ENCODE data around the gene SRP19. TPM values are rescaled to one million over a fixed set of nuclear protein-coding genes. Genes with fewer than 3 reads are reported as not detected.

The SRP19 gene
- total and polyA plus RNA-seq, 5 donors from 2014 or later: 41.0 to 215 (median 173) TPM

DNA sequence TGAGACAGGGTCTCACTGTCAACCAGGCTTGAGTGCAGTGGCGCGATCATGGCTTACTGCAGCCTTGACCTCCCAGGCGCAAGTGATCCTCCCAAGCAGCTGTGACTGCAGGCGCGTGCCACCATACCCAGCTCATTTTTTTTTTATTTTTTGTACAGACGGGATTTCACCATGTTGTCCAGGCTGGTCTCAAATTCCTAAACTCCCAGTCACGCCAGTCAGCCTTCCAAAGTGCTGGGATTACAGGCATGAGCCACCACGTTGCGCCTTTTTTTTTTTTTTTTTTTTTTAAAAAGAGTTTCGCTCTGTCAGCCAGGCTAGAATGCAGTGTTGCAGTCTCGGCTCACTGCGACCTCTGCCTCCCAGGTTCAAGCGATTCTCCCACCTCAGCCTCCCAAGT is 27.1 kb upstream of the SRP19 start:
- Mint-ChIP-seq H3K4me3 (no peak overlapping the region), H3K9me3 (no peaks in the 10 kb centered on the region), H3K36me3 (peaks cover 39% of the 10 kb centered on the region), H3K27me3 (no peaks in the 10 kb centered on the region), H3K4me1 (peaks cover 0 to 10% (median 3%) of the 10 kb centered on the region in 4 donors), H3K27ac (no peak overlapping the region)
- ATAC-seq (ENCODE audit: low read depth in 2 of 2): no peak
- H3K27me3 ChIP-seq (ENCODE audit: control insufficient read depth, insufficient read depth, low read length): no peaks in the 10 kb centered on the region
- no peak for DNase-seq
- H3K27ac ChIP-seq (ENCODE audit: insufficient read depth, low read length, poor library complexity, severe bottlenecking): no peak overlapping the region
- H3K4me1 ChIP-seq (ENCODE audit: control insufficient read depth, insufficient read depth, low read length, poor library complexity, severe bottlenecking): no peaks in the 10 kb centered on the region
- no peaks in the 10 kb centered on the region for H3K9me3 ChIP-seq (ENCODE audit: control insufficient read depth in 2 of 2, low read length in 2 of 2)
- H3K36me3 ChIP-seq (ENCODE audit: control insufficient read depth, insufficient read depth, low read length): peaks cover 38% of the 10 kb centered on the region
- no peak overlapping the region for H3K4me3 ChIP-seq (ENCODE audit: low read depth, low read length)

DNA sequence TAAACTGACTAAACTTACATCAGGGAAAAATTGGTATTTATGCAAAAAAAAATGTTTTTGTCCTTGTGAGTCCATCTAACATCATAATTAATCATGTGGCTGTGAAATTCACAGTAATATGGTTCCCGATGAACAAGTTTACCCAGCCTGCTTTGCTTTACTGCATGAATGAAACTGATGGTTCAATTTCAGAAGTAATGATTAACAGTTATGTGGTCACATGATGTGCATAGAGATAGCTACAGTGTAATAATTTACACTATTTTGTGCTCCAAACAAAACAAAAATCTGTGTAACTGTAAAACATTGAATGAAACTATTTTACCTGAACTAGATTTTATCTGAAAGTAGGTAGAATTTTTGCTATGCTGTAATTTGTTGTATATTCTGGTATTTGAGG is 16.6 kb upstream of the SRP19 start:
- Mint-ChIP-seq H3K27me3 (no peaks in the 10 kb centered on the region), H3K4me3 (no peak overlapping the region), H3K27ac (no peak overlapping the region), H3K4me1 (peaks cover 4 to 6% (median 5%) of the 10 kb centered on the region in 4 donors), H3K9me3 (no peaks in the 10 kb centered on the region), H3K36me3 (peaks cover 17% of the 10 kb centered on the region)
- H3K4me1 ChIP-seq (ENCODE audit: control insufficient read depth, insufficient read depth, low read length, poor library complexity, severe bottlenecking): no peaks in the 10 kb centered on the region
- no peaks in the 10 kb centered on the region for H3K9me3 ChIP-seq (ENCODE audit: control insufficient read depth in 2 of 2, low read length in 2 of 2)
- no peak overlapping the region for H3K27ac ChIP-seq (ENCODE audit: insufficient read depth, low read length, poor library complexity, severe bottlenecking)
- ATAC-seq (ENCODE audit: low read depth in 2 of 2) (no peak), DNase-seq (no peak)
- no peak overlapping the region for H3K4me3 ChIP-seq (ENCODE audit: low read depth, low read length)
- H3K36me3 ChIP-seq (ENCODE audit: control insufficient read depth, insufficient read depth, low read length): peaks cover 7% of the 10 kb centered on the region
- no peaks in the 10 kb centered on the region for H3K27me3 ChIP-seq (ENCODE audit: control insufficient read depth, insufficient read depth, low read length)

DNA sequence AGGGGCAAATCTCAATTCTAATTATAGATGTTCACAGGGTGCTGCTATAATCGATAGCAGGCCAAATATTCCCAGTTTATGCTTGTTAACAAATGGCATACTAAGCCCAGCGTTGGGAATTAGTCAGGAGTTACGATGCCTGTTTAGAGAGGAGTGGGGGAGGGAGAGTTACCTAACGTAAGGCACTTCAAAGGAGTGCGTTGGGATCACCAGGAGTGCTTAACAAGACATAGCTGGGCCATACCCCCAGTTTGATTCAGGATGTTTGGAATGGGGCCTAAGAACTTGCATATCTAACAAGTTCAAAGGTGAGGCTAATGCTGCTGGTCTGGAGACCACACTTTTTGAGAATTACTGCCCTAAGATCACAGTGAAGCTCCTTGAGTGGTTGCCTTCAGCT is 14.5 kb upstream of the SRP19 start:
- Histone ChIP-seq H3K9me3 (ENCODE audit: control insufficient read depth in 2 of 2, low read length in 2 of 2) (no peaks in the 10 kb centered on the region), H3K27me3 (ENCODE audit: control insufficient read depth, insufficient read depth, low read length) (no peaks in the 10 kb centered on the region), H3K4me1 (ENCODE audit: control insufficient read depth, insufficient read depth, low read length, poor library complexity, severe bottlenecking) (no peaks in the 10 kb centered on the region), H3K27ac (ENCODE audit: insufficient read depth, low read length, poor library complexity, severe bottlenecking) (no peak overlapping the region), H3K36me3 (ENCODE audit: control insufficient read depth, insufficient read depth, low read length) (peaks cover 2% of the 10 kb centered on the region), H3K4me3 (ENCODE audit: low read depth, low read length) (no peak overlapping the region)
- no peak for ATAC-seq (ENCODE audit: low read depth in 2 of 2)
- H3K27me3 Mint-ChIP-seq: no peaks in the 10 kb centered on the region
- H3K27ac Mint-ChIP-seq: peak overlapping the region in 1 of 3 donors; percentile 16
- no peaks in the 10 kb centered on the region for H3K9me3 Mint-ChIP-seq
- H3K4me3 Mint-ChIP-seq: no peak overlapping the region
- no peak for DNase-seq
- peaks cover 4% of the 10 kb centered on the region for H3K36me3 Mint-ChIP-seq
- H3K4me1 Mint-ChIP-seq: peaks cover 4 to 6% (median 5%) of the 10 kb centered on the region in 4 donors

DNA sequence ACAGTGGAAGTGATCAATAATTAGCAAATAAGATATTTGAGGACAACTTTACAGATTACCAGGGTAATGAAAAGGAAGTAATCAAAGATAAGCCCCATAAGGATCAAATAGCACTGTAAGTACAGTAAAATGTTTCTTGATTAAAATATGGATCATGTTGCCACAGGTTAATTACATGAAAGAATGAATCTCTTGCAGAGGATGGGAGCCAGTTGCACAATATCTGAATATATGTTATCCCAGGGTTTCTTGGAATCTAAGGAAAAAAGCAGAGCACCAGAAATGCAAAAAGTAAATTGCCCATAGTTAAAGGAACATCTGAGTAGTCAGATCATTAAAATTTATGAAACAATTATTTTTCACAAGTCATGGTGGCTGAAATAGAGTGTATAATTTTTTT is 13.8 kb upstream of the SRP19 start:
- DNase-seq: no peak
- H3K4me1 ChIP-seq (ENCODE audit: control insufficient read depth, insufficient read depth, low read length, poor library complexity, severe bottlenecking): no peaks in the 10 kb centered on the region
- no peak overlapping the region for H3K27ac ChIP-seq (ENCODE audit: insufficient read depth, low read length, poor library complexity, severe bottlenecking)
- H3K27me3 ChIP-seq (ENCODE audit: control insufficient read depth, insufficient read depth, low read length): no peaks in the 10 kb centered on the region
- no peak overlapping the region for H3K4me3 ChIP-seq (ENCODE audit: low read depth, low read length)
- Mint-ChIP-seq H3K27ac (no peak overlapping the region), H3K9me3 (no peaks in the 10 kb centered on the region), H3K27me3 (peaks cover under 1% of the 10 kb centered on the region), H3K4me3 (no peak overlapping the region), H3K4me1 (peaks cover 4 to 6% (median 5%) of the 10 kb centered on the region in 4 donors), H3K36me3 (no peaks in the 10 kb centered on the region)
- H3K9me3 ChIP-seq (ENCODE audit: control insufficient read depth in 2 of 2, low read length in 2 of 2): no peaks in the 10 kb centered on the region
- ATAC-seq (ENCODE audit: low read depth in 2 of 2): no peak
- H3K36me3 ChIP-seq (ENCODE audit: control insufficient read depth, insufficient read depth, low read length): peaks cover 2% of the 10 kb centered on the region

DNA sequence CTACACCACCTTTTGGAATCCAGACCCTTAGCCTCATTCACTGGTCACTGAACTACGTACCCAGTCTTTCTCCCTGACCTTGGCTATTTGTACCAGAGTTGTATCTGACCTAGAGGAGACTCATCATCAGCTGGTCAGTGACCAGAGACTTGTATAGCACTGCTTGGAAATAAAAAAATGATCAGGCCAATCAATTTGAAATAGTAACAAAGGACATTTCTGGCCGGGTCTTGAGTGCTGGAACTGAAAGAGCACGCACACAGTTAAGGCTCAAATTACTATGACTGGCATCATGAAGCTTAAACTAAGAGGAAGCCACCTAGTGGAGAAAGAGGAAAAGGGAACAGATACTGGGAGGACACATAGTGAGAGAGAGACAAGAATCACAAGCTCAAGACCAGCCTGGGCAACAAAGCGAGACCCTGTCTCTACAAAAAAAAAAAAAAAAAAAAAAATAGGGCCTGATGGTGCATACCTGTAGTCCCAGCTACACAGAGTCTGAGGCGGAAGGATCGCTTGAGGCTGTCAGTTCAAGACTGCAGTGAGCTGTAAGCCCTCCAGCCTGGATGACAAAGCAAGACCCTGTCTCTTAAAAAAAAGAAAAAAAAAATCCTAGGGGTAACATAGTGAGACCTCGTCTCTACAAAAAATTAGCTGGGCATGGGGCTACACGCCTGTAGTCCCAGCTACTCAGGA is 12.8 kb upstream of the SRP19 start:
- no peak overlapping the region for H3K27ac ChIP-seq (ENCODE audit: insufficient read depth, low read length, poor library complexity, severe bottlenecking)
- Mint-ChIP-seq H3K4me3 (no peak overlapping the region), H3K4me1 (peaks cover 4 to 6% (median 5%) of the 10 kb centered on the region in 4 donors), H3K36me3 (no peaks in the 10 kb centered on the region), H3K27me3 (peaks cover 4% of the 10 kb centered on the region), H3K9me3 (no peaks in the 10 kb centered on the region), H3K27ac (peak overlapping the region in 2 of 3 donors; percentile 0 to 48)
- DNase-seq (peak in 2 of 3 donors; percentile 45 to 75), ATAC-seq (ENCODE audit: low read depth in 2 of 2) (peak; percentile 93 to 96)
- H3K36me3 ChIP-seq (ENCODE audit: control insufficient read depth, insufficient read depth, low read length): no peaks in the 10 kb centered on the region
- H3K4me1 ChIP-seq (ENCODE audit: control insufficient read depth, insufficient read depth, low read length, poor library complexity, severe bottlenecking): no peaks in the 10 kb centered on the region
- peaks cover under 1% of the 10 kb centered on the region for H3K27me3 ChIP-seq (ENCODE audit: control insufficient read depth, insufficient read depth, low read length)
- no peaks in the 10 kb centered on the region for H3K9me3 ChIP-seq (ENCODE audit: control insufficient read depth in 2 of 2, low read length in 2 of 2)
- no peak overlapping the region for H3K4me3 ChIP-seq (ENCODE audit: low read depth, low read length)

DNA sequence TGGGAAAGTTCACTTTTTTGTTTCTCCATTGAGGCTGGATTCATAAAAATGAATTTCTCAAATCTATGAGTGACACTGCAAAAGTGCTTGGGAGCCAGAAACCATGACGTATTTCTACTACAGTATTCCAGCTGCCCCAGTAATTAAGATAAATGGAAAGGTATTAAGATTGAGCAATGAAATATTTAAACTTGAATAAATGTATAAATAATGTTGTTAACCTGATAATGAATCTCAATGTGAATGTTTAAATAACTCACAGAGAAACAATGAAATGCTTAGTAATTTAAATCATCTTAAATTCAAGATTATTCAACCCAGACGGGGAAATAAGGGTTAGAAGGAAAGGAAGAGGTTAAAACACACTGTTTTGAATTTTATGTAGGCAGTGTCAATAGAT is 11.2 kb upstream of the SRP19 start:
- Mint-ChIP-seq H3K36me3 (peaks cover 4% of the 10 kb centered on the region), H3K9me3 (peaks cover 2 to 12% (median 5%) of the 10 kb centered on the region in 7 donors), H3K4me1 (peaks cover 4 to 6% (median 5%) of the 10 kb centered on the region in 4 donors), H3K27ac (no peak overlapping the region), H3K4me3 (no peak overlapping the region), H3K27me3 (peaks cover 16% of the 10 kb centered on the region)
- Histone ChIP-seq H3K4me3 (ENCODE audit: low read depth, low read length) (no peak overlapping the region), H3K4me1 (ENCODE audit: control insufficient read depth, insufficient read depth, low read length, poor library complexity, severe bottlenecking) (no peaks in the 10 kb centered on the region), H3K9me3 (ENCODE audit: control insufficient read depth in 2 of 2, low read length in 2 of 2) (peaks cover 5 to 13% of the 10 kb centered on the region in 2 experiments), H3K27me3 (ENCODE audit: control insufficient read depth, insufficient read depth, low read length) (peaks cover 15% of the 10 kb centered on the region), H3K36me3 (ENCODE audit: control insufficient read depth, insufficient read depth, low read length) (no peaks in the 10 kb centered on the region), H3K27ac (ENCODE audit: insufficient read depth, low read length, poor library complexity, severe bottlenecking) (no peak overlapping the region)
- DNase-seq (no peak), ATAC-seq (ENCODE audit: low read depth in 2 of 2) (no peak)

DNA sequence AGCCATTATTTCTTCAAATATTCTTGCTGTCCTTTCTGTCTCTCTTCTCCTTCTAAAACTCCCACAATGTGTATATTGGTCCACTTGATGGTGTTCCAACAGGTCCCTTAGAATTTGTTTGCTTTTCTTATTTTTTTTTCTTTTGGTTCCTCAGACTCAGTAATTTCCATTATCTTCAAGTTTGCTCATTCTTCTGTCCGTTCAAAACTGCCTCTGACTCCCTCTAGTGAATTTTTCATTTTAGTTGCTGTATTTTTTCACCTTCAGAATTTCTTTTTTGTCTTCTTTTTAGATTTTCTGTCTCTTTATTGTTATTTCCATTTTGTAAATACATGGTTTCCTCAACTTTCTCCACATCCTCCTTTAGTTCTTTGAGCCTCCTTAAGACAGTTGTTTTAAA is 6.4 kb upstream of the SRP19 start:
- no peak overlapping the region for H3K27ac ChIP-seq (ENCODE audit: insufficient read depth, low read length, poor library complexity, severe bottlenecking)
- H3K4me3 Mint-ChIP-seq: no peak overlapping the region
- DNase-seq (no peak), ATAC-seq (ENCODE audit: low read depth in 2 of 2) (no peak)
- peaks cover 0 to 6% (median 0%) of the 10 kb centered on the region in 4 donors for H3K4me1 Mint-ChIP-seq
- H3K27me3 Mint-ChIP-seq: peaks cover 44% of the 10 kb centered on the region
- H3K4me3 ChIP-seq (ENCODE audit: low read depth, low read length): no peak overlapping the region
- peaks cover 9 to 14% of the 10 kb centered on the region in 2 experiments for H3K9me3 ChIP-seq (ENCODE audit: control insufficient read depth in 2 of 2, low read length in 2 of 2)
- no peaks in the 10 kb centered on the region for H3K4me1 ChIP-seq (ENCODE audit: control insufficient read depth, insufficient read depth, low read length, poor library complexity, severe bottlenecking)
- peaks cover 24% of the 10 kb centered on the region for H3K27me3 ChIP-seq (ENCODE audit: control insufficient read depth, insufficient read depth, low read length)
- peaks cover 3 to 14% (median 8%) of the 10 kb centered on the region in 7 donors for H3K9me3 Mint-ChIP-seq
- H3K36me3 ChIP-seq (ENCODE audit: control insufficient read depth, insufficient read depth, low read length): no peaks in the 10 kb centered on the region
- H3K36me3 Mint-ChIP-seq: peaks cover 4% of the 10 kb centered on the region
- no peak overlapping the region for H3K27ac Mint-ChIP-seq

DNA sequence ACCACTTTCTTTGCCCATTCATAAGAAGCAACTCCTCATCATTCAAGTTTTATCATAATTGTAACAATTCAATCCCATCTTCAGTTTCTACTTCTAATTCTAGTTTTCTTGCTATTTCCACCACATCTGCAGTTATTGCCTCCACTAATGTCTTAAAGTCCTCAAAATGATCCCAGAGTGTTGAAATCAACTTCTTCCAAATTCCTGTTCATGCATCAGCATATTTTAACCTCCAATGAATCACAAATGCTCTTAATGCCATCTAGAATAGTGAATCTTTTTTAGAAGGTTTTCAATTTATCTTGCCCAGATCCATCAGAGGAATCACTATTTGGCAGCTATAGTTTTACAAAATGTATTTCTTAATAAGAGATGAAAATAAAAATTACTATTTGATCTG is 3.2 kb upstream of the SRP19 start:
- H3K36me3 Mint-ChIP-seq: peaks cover 11% of the 10 kb centered on the region
- H3K4me3 Mint-ChIP-seq: peak overlapping the region in 2 of 4 donors; percentile 24 to 26
- peaks cover 24% of the 10 kb centered on the region for H3K27me3 ChIP-seq (ENCODE audit: control insufficient read depth, insufficient read depth, low read length)
- peaks cover 16% of the 10 kb centered on the region for H3K4me1 ChIP-seq (ENCODE audit: control insufficient read depth, insufficient read depth, low read length, poor library complexity, severe bottlenecking)
- H3K27ac Mint-ChIP-seq: no peak overlapping the region
- no peak overlapping the region for H3K27ac ChIP-seq (ENCODE audit: insufficient read depth, low read length, poor library complexity, severe bottlenecking)
- peaks cover 4% of the 10 kb centered on the region for H3K36me3 ChIP-seq (ENCODE audit: control insufficient read depth, insufficient read depth, low read length)
- peaks cover 9 to 14% of the 10 kb centered on the region in 2 experiments for H3K9me3 ChIP-seq (ENCODE audit: control insufficient read depth in 2 of 2, low read length in 2 of 2)
- H3K27me3 Mint-ChIP-seq: peaks cover 61% of the 10 kb centered on the region
- ATAC-seq (ENCODE audit: low read depth in 2 of 2) (no peak), DNase-seq (no peak)
- H3K9me3 Mint-ChIP-seq: peaks cover 3 to 14% (median 8%) of the 10 kb centered on the region in 7 donors
- H3K4me1 Mint-ChIP-seq: peaks cover 6 to 28% (median 14%) of the 10 kb centered on the region in 4 donors
- H3K4me3 ChIP-seq (ENCODE audit: low read depth, low read length): no peak overlapping the region

Data from CD4-positive, CD25-positive, alpha-beta regulatory T cell (primary cell).